HCT116 (cell line): ENCODE measurements around the gene STON1. TPM values are rescaled to one million over a fixed set of nuclear protein-coding genes. Genes with fewer than 3 reads are reported as not detected.

ENCODE experiments used
- ATAC-seq: fragments of 200-7000 bp; cut with Tn5 transposase; 2 replicates; pipeline ENCODE4 v1.9.1; 2020; ENCODE audit warnings: mild to moderate bottlenecking, moderate library complexity
- BruUV-seq: library from RNA; stranded (reverse); fragments of 400-500 nt; replicated peaks from 2 replicates; lab custom pipeline; 2021; lab: Mats Ljungman, UMichigan
- CTCF ChIA-PET: fragments of 300-600 bp; sonication (Branson Sonifier 250); formaldehyde crosslinking; loops from one replicate; lab custom pipeline; 2021; ENCODE audit warnings: antibody characterized with exemption; lab: Charles Lee
- POLR2A ChIA-PET: fragments of 300-600, 350-600 bp; sonication (Branson Sonifier 250); formaldehyde crosslinking; loops from one replicate; lab custom pipeline; 2021; ENCODE audit warnings: antibody characterized with exemption; lab: Charles Lee
- RAD21 ChIA-PET, 2 experiments: fragments of 300-600 bp; sonication (Branson Sonifier 250); formaldehyde crosslinking; loops; one replicate each; lab custom pipeline; 2023; ENCODE audit warnings: low total read pairs in 2 of 2; ENCODE audit not compliant: uncharacterized antibody in 2 of 2, unreplicated experiment in 2 of 2, low non-redundant PET in 1 of 2; lab: Charles Lee
- DNase-seq: peaks from one replicate; pipeline ENCODE4 v3.0.0-alpha.2; 2010; ENCODE audit warnings: low read depth, low spot score
- H2AFZ ChIP-seq: fragments of 200-600 bp; shearing (Covaris generic), sonication (generic); 2 replicates; pipeline ENCODE4 v1.6.1; 2017; ENCODE audit warnings: low read depth, mixed run types, mixed read lengths, antibody characterized with exemption, low read length; ENCODE audit not compliant: poor library complexity, severe bottlenecking
- H3K27ac ChIP-seq: 2 replicates; pipeline ENCODE4 v1.5.1; 2012; ENCODE audit warnings: low read depth, low read length
- H3K27me3 ChIP-seq: fragments of 200-600 bp; sonication (generic); 2 replicates; pipeline ENCODE4 v1.6.1; 2016; ENCODE audit warnings: mixed run types, low read length, mixed read lengths; ENCODE audit not compliant: insufficient read depth
- H3K36me3 ChIP-seq, 2 experiments: fragments of 200-500 bp in 1 of 2; fragments of 200-600 bp in 1 of 2; sonication (Bioruptor generic) in 1 of 2; sonication (generic) in 1 of 2; 2 replicates each; pipeline versions ENCODE4 v1.5.1 to v1.6.1; 2014 to 2016; ENCODE audit warnings: low read length in 2 of 2, inconsistent platforms in 1 of 2, mixed read lengths in 1 of 2, mixed run types in 1 of 2; ENCODE audit not compliant: insufficient read depth in 2 of 2, control insufficient read depth in 1 of 2
- H3K4me1 ChIP-seq, 2 experiments: fragments of 200-600 bp in 1 of 2; sonication (generic) in 1 of 2; 2 replicates each; pipeline versions ENCODE4 v1.5.1 to v1.6.1; 2012 to 2017; ENCODE audit warnings: low read length in 2 of 2, inconsistent platforms in 1 of 2, mild to moderate bottlenecking in 1 of 2, mixed read lengths in 1 of 2, mixed run types in 1 of 2, moderate library complexity in 1 of 2; ENCODE audit not compliant: insufficient read depth in 2 of 2, control insufficient read depth in 1 of 2
- H3K4me2 ChIP-seq: fragments of 200-600 bp; sonication (generic); 2 replicates; pipeline ENCODE4 v1.6.1; 2017; ENCODE audit warnings: mixed run types, low read length, mixed read lengths
- H3K4me3 ChIP-seq, 2 experiments: fragments of 200-600 bp in 1 of 2; sonication (generic) in 1 of 2; replicated peaks in 1 of 2; 2 replicates each; pipeline ENCODE4 v1.5.1; 2011 to 2016; ENCODE audit warnings: low read length in 2 of 2, control low read depth in 1 of 2, low read depth in 1 of 2, mild to moderate bottlenecking in 1 of 2, mixed read lengths in 1 of 2, mixed run types in 1 of 2
- H3K79me2 ChIP-seq: fragments of 200-600 bp; sonication (generic); 2 replicates; pipeline ENCODE4 v1.6.1; 2017; ENCODE audit warnings: mild to moderate bottlenecking, mixed run types, low read length, moderate library complexity, mixed read lengths; ENCODE audit not compliant: insufficient read depth
- H3K9ac ChIP-seq: fragments of 200-600 bp; sonication (generic); 2 replicates; pipeline ENCODE4 v1.6.1; 2016; ENCODE audit warnings: low read length, mixed read lengths
- H3K9me2 ChIP-seq: fragments of 200-600 bp; sonication (generic), shearing (Covaris generic); 2 replicates; pipeline ENCODE4 v1.6.1; 2017; ENCODE audit warnings: mixed run types, mild to moderate bottlenecking, moderate library complexity; ENCODE audit not compliant: insufficient read depth
- H3K9me3 ChIP-seq, 2 experiments: fragments of 200-500 bp in 1 of 2; fragments of 200-600 bp in 1 of 2; sonication (Bioruptor generic) in 1 of 2; sonication (generic) in 1 of 2; 2 replicates each; pipeline ENCODE4 v1.6.1; 2014 to 2017; ENCODE audit warnings: low read length in 2 of 2, mixed read lengths in 2 of 2, inconsistent platforms in 1 of 2, low read depth in 1 of 2, mild to moderate bottlenecking in 1 of 2, mixed run types in 1 of 2, moderate library complexity in 1 of 2; ENCODE audit not compliant: control insufficient read depth in 1 of 2, insufficient read depth in 1 of 2
- H4K20me1 ChIP-seq: fragments of 200-600 bp; sonication (generic), shearing (Covaris generic); 2 replicates; pipeline ENCODE4 v1.6.1; 2017; ENCODE audit warnings: mixed run types, mild to moderate bottlenecking, moderate library complexity; ENCODE audit not compliant: insufficient read depth
- CEBPB ChIP-seq: IDR thresholded peaks from 2 replicates; pipeline ENCODE4 v1.6.1; 2012; ENCODE audit warnings: low read depth
- EGR1 ChIP-seq: IDR thresholded peaks from 2 replicates; pipeline ENCODE4 v1.6.1; 2012; ENCODE audit warnings: low read depth
- EZH2phosphoT487 ChIP-seq: fragments of 200-600 bp; IDR thresholded peaks from 2 replicates; pipeline ENCODE4 v1.6.1; 2018; ENCODE audit warnings: antibody characterized with exemption, borderline replicate concordance
- JUND ChIP-seq: IDR thresholded peaks from 2 replicates; pipeline ENCODE4 v1.6.1; 2012
- SP1 ChIP-seq: IDR thresholded peaks from 2 replicates; pipeline ENCODE4 v1.6.1; 2012; ENCODE audit warnings: low read depth
- TCF7L2 ChIP-seq: IDR thresholded peaks from 2 replicates; pipeline ENCODE4 v1.7.0; 2011; ENCODE audit warnings: borderline replicate concordance, inconsistent platforms; ENCODE audit not compliant: insufficient read depth, insufficient read length; ENCODE audit errors: extremely low read depth
- YY1 ChIP-seq: IDR thresholded peaks from 2 replicates; pipeline ENCODE4 v1.6.1; 2011; ENCODE audit warnings: low read length, low read depth, moderate library complexity, mild to moderate bottlenecking; ENCODE audit not compliant: insufficient replicate concordance; ENCODE audit errors: extremely low read depth
- ZNF274 ChIP-seq: fragments of 200-500 bp; sonication (Bioruptor generic); IDR thresholded peaks from 2 replicates; pipeline ENCODE4 v1.6.1; 2014; ENCODE audit warnings: mild to moderate bottlenecking, low read depth, low read length, inconsistent platforms
- intact Hi-C: fragments of 100-400 bp; cut with micrococcal nuclease; formaldehyde crosslinking; loops from 2 replicates; pipeline ENCODE4 v1.10.0; 2022
- total RNA-seq: library from RNA; stranded (reverse); gene quantifications from one replicate; pipeline ENCODE4 v1.2.1, GENCODE V29; 2021; ENCODE audit not compliant: unreplicated experiment
- TF ChIP-seq, protein P1 (sequence below): IDR thresholded peaks from 2 replicates; pipeline ENCODE4 v1.6.1; 2011; ENCODE audit warnings: mild to moderate bottlenecking, low read length, moderate library complexity; ENCODE audit not compliant: insufficient replicate concordance; ENCODE audit errors: extremely low read depth
- TF ChIP-seq, protein P2 (sequence below): IDR thresholded peaks from 2 replicates; pipeline ENCODE4 v1.6.1; 2012
- TF ChIP-seq, protein P3 (sequence below), 3 experiments: fragments of 200-600 bp in 1 of 3; sonication (generic) in 1 of 3; IDR thresholded peaks in 2 of 3; conservative IDR thresholded peaks in 1 of 3; 2 replicates each; pipeline ENCODE4 v1.5.1; 2012 to 2017; ENCODE audit warnings: low read depth in 2 of 3, low read length in 2 of 3, antibody characterized with exemption in 1 of 3, borderline replicate concordance in 1 of 3, control low read depth in 1 of 3, mild to moderate bottlenecking in 1 of 3, mixed read lengths in 1 of 3, mixed run types in 1 of 3, moderate library complexity in 1 of 3; ENCODE audit not compliant: insufficient read depth in 1 of 3

Gene STON1
- total RNA-seq, 1 experiment from 2014 or later: 1.4 TPM

DNA sequence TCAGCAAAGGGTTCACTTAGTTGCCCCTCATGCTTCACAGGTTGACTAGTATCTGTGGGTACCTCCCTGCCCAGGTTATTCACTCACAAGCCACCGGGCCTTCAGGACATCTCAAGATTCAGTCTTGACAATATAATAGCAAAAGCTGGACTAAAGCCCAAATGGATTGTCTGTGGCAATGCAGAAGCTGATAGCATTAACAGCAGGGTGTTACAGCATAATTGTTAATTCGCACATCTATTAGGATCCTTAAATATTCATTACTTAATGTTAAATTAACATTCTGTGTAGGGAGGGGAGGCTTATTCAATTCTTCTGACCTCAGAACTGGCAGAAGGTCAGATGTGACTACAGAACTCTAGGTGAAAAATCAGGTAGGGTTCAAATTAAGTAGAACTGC is 67.5 kb downstream of the STON1 start:
- no peaks in the 10 kb centered on the region for H3K27me3 ChIP-seq
- no peaks in the 10 kb centered on the region for H3K79me2 ChIP-seq
- no peak overlapping the region for H3K27ac ChIP-seq
- ChIA-PET POLR2A (no interaction called here), CTCF (interaction anchor here (1.4 kb wide), 1 partner anchor 9 kb away, joined by 6 read pairs; no protein-coding TSS in a partner anchor), RAD21 (no interaction called here)
- TF ChIP-seq, protein P1, sequence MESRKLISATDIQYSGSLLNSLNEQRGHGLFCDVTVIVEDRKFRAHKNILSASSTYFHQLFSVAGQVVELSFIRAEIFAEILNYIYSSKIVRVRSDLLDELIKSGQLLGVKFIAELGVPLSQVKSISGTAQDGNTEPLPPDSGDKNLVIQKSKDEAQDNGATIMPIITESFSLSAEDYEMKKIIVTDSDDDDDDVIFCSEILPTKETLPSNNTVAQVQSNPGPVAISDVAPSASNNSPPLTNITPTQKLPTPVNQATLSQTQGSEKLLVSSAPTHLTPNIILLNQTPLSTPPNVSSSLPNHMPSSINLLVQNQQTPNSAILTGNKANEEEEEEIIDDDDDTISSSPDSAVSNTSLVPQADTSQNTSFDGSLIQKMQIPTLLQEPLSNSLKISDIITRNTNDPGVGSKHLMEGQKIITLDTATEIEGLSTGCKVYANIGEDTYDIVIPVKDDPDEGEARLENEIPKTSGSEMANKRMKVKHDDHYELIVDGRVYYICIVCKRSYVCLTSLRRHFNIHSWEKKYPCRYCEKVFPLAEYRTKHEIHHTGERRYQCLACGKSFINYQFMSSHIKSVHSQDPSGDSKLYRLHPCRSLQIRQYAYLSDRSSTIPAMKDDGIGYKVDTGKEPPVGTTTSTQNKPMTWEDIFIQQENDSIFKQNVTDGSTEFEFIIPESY: no peak
- TF ChIP-seq JUND: no peak
- TF ChIP-seq TCF7L2: no peak
- no peak for TF ChIP-seq CEBPB
- TF ChIP-seq EZH2phosphoT487: no peak
- no peak for TF ChIP-seq YY1
- TF ChIP-seq, protein P2, sequence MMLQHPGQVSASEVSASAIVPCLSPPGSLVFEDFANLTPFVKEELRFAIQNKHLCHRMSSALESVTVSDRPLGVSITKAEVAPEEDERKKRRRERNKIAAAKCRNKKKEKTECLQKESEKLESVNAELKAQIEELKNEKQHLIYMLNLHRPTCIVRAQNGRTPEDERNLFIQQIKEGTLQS: no peak
- TF ChIP-seq, protein P3, sequence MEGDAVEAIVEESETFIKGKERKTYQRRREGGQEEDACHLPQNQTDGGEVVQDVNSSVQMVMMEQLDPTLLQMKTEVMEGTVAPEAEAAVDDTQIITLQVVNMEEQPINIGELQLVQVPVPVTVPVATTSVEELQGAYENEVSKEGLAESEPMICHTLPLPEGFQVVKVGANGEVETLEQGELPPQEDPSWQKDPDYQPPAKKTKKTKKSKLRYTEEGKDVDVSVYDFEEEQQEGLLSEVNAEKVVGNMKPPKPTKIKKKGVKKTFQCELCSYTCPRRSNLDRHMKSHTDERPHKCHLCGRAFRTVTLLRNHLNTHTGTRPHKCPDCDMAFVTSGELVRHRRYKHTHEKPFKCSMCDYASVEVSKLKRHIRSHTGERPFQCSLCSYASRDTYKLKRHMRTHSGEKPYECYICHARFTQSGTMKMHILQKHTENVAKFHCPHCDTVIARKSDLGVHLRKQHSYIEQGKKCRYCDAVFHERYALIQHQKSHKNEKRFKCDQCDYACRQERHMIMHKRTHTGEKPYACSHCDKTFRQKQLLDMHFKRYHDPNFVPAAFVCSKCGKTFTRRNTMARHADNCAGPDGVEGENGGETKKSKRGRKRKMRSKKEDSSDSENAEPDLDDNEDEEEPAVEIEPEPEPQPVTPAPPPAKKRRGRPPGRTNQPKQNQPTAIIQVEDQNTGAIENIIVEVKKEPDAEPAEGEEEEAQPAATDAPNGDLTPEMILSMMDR (IDR thresholded peaks at IDR 0.05 in 2 of 3, conservative IDR thresholded peaks at IDR 0.05 in 1 of 3; ENCODE audit: borderline replicate concordance in 1 of 3, insufficient read depth in 1 of 3, low read depth in 2 of 3, low read length in 2 of 3): no peak
- no peak for TF ChIP-seq ZNF274
- no peak for TF ChIP-seq SP1
- TF ChIP-seq EGR1: no peak
- H2AFZ ChIP-seq: no peak overlapping the region
- no peak overlapping the region for H3K9ac ChIP-seq
- H3K4me3 ChIP-seq: no peak overlapping the region
- DNase-seq: no peak
- H3K9me2 ChIP-seq: no peaks in the 10 kb centered on the region
- ATAC-seq: no peak
- intact Hi-C loops: no loop called here
- H3K4me1 ChIP-seq: peaks cover 0 to 16% of the 10 kb centered on the region in 2 experiments; a peak in 2 of 4 replicates
- no peak overlapping the region for H3K4me2 ChIP-seq
- H4K20me1 ChIP-seq: no peaks in the 10 kb centered on the region
- no TSS peak for BruUV-seq
- no peaks in the 10 kb centered on the region for H3K36me3 ChIP-seq
- H3K9me3 ChIP-seq: no peaks in the 10 kb centered on the region
